ENCODE data around the gene PSMD9. TPM values are rescaled to one million over a fixed set of nuclear protein-coding genes. Genes with fewer than 3 reads are reported as not detected.

The PSMD9 gene, protein sequence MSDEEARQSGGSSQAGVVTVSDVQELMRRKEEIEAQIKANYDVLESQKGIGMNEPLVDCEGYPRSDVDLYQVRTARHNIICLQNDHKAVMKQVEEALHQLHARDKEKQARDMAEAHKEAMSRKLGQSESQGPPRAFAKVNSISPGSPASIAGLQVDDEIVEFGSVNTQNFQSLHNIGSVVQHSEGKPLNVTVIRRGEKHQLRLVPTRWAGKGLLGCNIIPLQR
- total RNA-seq: 10 to 100 TPM; 29.3 to 39.9 (median 34.4) TPM
- 100 to 1,000 TPM in 1 of 2 donors, 10 to 100 TPM in 1; 13.6 to 117 TPM for polyA plus RNA-seq
- long read RNA-seq, donor 1, transcript PSMD9-207 (6 exons, 2,784 nt): major isoform, 40 of 42 reads
- long read RNA-seq, donor 1, partial matches to known transcripts: 0 of 42 reads
- long read RNA-seq, donor 1, other reads (novel, unspliced or antisense): 1 of 42 reads
- long read RNA-seq, donor 2, transcript PSMD9-207 (6 exons, 2,784 nt): major isoform, 57 of 60 reads
- long read RNA-seq, donor 2, partial matches to known transcripts: 1 of 60 reads
- long read RNA-seq, donor 2, other reads (novel, unspliced or antisense): 1 of 60 reads
- long read RNA-seq, donor 3, transcript PSMD9-207 (6 exons, 2,784 nt): major isoform, 49 of 53 reads
- long read RNA-seq, donor 3, partial matches to known transcripts: 1 of 53 reads
- long read RNA-seq, donor 3, other reads (novel, unspliced or antisense): 1 of 53 reads

DNA sequence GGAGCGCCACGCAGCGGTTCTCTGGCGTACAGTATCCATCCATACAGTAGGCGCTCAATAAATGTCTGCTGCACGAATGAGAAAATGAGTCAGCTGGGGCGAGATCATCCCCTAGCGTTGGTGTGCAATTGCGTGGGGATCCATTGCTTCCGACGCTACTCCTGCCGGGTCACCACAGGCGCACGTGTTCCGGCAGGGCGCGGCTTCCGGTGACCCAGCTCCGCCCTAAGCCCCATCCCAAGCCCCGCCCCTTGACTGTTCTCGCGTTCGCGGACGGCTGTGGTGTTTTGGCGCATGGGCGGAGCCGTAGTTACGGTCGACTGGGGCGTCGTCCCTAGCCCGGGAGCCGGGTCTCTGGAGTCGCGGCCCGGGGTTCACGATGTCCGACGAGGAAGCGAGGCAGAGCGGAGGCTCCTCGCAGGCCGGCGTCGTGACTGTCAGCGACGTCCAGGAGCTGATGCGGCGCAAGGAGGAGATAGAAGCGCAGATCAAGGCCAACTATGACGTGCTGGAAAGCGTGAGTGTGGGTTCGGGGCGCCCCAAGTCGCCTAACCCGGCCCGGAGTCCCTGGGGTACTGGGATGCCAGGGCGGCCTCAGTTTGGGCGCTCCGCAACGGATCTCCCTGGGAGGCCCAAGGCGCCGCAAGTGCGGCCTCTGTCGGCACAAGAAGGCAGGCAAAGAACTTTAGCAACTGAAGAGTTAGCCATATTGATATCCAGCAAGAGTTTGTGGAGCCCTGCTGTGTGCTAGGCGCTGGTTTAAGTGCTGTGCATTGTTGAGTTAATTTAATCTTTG, at the start of gene PSMD9:
TSS of gene PSMD9 (plus strand) at position 313 of the 796 bp plus-strand sequence. CDS start at position 380, 67 bp downstream.
- intact Hi-C loops (cut with DNase I): loop anchor here in 8 of 10 donors (1.0 to 10.0 kb wide), 12 partner anchors 50 to 192 kb away; partner anchors contain the start of gene TMEM120B (in 1 of the 8)
- 0 to 1% methylated on average over 67 of the region's 67 CpGs for WGBS, 2 donors
- TF ChIP-seq, protein P1, sequence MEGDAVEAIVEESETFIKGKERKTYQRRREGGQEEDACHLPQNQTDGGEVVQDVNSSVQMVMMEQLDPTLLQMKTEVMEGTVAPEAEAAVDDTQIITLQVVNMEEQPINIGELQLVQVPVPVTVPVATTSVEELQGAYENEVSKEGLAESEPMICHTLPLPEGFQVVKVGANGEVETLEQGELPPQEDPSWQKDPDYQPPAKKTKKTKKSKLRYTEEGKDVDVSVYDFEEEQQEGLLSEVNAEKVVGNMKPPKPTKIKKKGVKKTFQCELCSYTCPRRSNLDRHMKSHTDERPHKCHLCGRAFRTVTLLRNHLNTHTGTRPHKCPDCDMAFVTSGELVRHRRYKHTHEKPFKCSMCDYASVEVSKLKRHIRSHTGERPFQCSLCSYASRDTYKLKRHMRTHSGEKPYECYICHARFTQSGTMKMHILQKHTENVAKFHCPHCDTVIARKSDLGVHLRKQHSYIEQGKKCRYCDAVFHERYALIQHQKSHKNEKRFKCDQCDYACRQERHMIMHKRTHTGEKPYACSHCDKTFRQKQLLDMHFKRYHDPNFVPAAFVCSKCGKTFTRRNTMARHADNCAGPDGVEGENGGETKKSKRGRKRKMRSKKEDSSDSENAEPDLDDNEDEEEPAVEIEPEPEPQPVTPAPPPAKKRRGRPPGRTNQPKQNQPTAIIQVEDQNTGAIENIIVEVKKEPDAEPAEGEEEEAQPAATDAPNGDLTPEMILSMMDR (IDR thresholded peaks at IDR 0.05): peak; percentile 35 to 79 (median 66)
- Histone ChIP-seq H3K27ac (peak within 1 kb of the TSS; percentile 79 to 98 (median 96)), H3K4me3 (peak within 1 kb of the TSS; percentile 62 to 99 (median 92)), H3K36me3 (peaks cover 0 to 28% (median 0%) of the 10 kb centered on the region in 9 donors), H3K9me3 (no peaks in the 10 kb centered on the region), H3K27me3 (no peaks in the 10 kb centered on the region), H3K4me1 (peaks cover 8 to 31% (median 24%) of the 10 kb centered on the region in 9 donors)
- peak; percentile 99 to 100 (median 99) for ATAC-seq
- peak; percentile 98 for DNase-seq

DNA sequence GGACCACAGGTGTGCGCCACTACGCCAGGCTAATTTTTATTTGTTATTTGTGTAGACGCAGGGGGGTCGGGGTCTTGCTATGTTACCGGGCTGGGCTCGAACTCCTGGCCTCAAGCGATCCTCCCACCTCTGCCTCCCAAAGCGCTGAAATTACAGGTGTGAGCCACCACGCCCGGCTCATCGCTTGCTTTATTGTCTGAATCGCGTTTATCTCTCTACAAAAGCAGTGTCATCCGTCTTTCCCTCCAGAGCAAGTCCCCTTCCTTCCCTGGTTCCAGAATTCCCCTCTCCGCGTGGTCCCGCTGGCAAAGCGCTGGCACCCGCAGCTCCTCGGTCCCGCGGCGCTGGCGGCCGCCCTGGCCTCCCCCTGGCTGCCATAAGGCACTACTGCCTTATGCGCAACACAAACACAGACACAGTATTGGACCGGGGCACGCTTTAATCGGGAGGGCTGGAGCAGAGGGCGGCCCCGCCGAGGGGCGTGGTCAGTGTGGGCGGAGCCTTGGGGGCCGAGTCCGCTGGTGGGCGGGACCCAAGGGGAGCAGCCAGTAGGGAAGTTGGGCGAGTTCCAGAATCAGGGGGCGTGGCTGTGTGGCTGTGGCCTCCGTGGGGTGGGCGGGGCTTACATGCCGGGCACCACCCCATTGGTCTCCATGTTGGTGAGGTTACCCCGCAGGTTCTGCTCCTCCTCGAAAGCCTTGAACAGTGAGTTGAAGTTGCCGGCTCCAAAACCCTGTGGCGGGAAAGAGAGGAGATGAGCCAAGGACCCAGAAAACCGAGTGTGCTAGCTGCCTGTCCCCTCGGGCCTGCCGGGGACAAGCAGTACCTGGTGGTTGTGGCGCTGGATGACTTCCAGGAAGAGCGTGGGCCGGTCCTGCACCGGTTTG, 49.2 kb upstream of the PSMD9 start:
- ATAC-seq (peak; percentile 98 to 100 (median 99)), DNase-seq (peak; percentile 99 to 100)
- intact Hi-C loops (cut with DNase I): loop anchor here in 2 of 10 donors (2.0 to 10.0 kb wide), 2 partner anchors 45 to 49 kb away; partner anchors contain the start of gene PSMD9 (in 2 of the 2)
- Histone ChIP-seq H3K27me3 (no peaks in the 10 kb centered on the region), H3K4me1 (peaks cover 0 to 17% (median 11%) of the 10 kb centered on the region in 9 donors), H3K36me3 (no peaks in the 10 kb centered on the region), H3K27ac (peak overlapping the region in 9 of 10 donors; percentile 51 to 76 (median 62)), H3K9me3 (no peaks in the 10 kb centered on the region), H3K4me3 (peak overlapping the region; percentile 49 to 70 (median 62))
- WGBS, 2 donors: 13 to 14% methylated on average over 53 of the region's 53 CpGs
- TF ChIP-seq, protein P1 (IDR thresholded peaks at IDR 0.05): peak; percentile 7 to 66 (median 50)

DNA sequence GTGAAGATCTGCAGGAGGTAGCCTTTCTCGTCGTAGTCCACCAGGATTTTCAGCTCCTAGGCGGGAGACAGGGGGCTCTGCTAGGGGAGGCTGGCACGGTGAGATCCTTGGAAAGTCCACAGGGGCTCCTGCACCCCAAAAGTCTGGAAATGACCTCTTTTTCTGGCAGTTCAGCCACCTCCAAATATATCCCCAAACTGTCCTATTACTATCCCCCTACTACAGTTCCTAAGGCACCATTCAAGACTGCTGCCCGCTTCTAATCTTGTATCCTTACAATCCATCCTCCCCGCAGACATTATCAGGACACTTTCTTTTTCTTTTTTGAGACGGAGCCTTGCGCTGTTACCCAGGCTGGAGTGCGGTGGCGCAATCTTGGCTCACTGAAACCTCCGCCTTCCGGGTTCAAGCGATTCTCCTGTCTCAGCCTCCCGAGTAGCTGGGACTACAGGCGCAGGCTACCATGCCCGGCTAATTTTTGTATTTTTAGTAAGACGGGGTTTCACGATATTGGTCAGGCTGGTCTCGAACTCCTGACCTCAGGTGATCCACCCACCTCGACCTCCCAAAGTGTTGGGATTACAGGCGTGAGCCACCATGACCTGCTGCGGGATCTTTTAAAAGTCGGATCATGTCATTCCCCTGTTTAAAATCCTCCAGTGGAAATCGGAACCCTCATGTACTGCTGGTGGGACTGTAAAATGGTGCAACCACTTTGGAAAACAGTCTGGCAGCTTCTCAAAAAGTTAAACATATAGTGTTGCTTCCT, 48.4 kb upstream of the PSMD9 start:
- Histone ChIP-seq H3K9me3 (no peaks in the 10 kb centered on the region), H3K27me3 (no peaks in the 10 kb centered on the region), H3K36me3 (no peaks in the 10 kb centered on the region), H3K4me3 (peak overlapping the region; percentile 49 to 70 (median 62)), H3K27ac (peak overlapping the region in 9 of 10 donors; percentile 51 to 76 (median 62)), H3K4me1 (peaks cover 0 to 17% (median 11%) of the 10 kb centered on the region in 9 donors)
- ATAC-seq (no peak), DNase-seq (no peak)
- WGBS, 2 donors: 73 to 75% methylated on average over 24 of the region's 24 CpGs
- TF ChIP-seq, protein P1 (IDR thresholded peaks at IDR 0.05): no peak
- intact Hi-C loops (cut with DNase I): loop anchor here in 2 of 10 donors (2.0 to 10.0 kb wide), 2 partner anchors 45 to 49 kb away; partner anchors contain the start of gene PSMD9 (in 2 of the 2)

All from heart right ventricle (tissue), 16 donors.